ENCODE results near the gene KCNJ15.

DNA sequence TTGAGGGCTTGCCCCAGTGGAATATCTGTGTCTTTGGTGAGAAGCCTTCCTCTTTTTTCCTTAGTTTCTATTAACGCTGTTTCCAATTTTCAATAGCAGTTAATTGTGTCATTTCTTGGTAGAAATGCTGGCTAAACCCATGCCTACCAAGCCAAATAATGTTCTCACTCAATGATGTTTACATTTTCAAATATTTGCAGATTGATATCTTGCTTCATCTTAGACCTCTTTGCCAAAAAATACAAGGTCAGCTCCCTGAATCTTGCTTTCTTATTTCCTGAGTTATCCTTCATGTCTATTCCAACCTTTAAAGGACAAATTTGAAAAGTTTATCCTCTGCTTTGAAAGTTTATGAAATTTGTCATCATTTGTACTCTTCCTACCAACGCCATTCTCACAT, 5.1 kb downstream of the KCNJ15 start:
- TF ChIP-seq EZH2 (IDR thresholded peaks at IDR 0.05; ENCODE audit: insufficient read depth, poor library complexity, severe bottlenecking) (no peak), EZH2phosphoT487 (IDR thresholded peaks at IDR 0.05; ENCODE audit: insufficient read depth, low read depth) (no peak)
